LNCAP (cell line): ENCODE measurements around the gene UPF2.

Experiments
- TF ChIP-seq, protein P1 (sequence below): fragments of 450-650 bp; IDR thresholded peaks from 2 replicates; pipeline ENCODE4 v1.5.1; 2017; ENCODE audit warnings: mild to moderate bottlenecking

The UPF2 gene

GRCh38 chr10:11891776-11892486 lies 150.7 kb downstream of the UPF2 start:
- TF ChIP-seq, protein P1, sequence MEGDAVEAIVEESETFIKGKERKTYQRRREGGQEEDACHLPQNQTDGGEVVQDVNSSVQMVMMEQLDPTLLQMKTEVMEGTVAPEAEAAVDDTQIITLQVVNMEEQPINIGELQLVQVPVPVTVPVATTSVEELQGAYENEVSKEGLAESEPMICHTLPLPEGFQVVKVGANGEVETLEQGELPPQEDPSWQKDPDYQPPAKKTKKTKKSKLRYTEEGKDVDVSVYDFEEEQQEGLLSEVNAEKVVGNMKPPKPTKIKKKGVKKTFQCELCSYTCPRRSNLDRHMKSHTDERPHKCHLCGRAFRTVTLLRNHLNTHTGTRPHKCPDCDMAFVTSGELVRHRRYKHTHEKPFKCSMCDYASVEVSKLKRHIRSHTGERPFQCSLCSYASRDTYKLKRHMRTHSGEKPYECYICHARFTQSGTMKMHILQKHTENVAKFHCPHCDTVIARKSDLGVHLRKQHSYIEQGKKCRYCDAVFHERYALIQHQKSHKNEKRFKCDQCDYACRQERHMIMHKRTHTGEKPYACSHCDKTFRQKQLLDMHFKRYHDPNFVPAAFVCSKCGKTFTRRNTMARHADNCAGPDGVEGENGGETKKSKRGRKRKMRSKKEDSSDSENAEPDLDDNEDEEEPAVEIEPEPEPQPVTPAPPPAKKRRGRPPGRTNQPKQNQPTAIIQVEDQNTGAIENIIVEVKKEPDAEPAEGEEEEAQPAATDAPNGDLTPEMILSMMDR = no peak

DNA sequence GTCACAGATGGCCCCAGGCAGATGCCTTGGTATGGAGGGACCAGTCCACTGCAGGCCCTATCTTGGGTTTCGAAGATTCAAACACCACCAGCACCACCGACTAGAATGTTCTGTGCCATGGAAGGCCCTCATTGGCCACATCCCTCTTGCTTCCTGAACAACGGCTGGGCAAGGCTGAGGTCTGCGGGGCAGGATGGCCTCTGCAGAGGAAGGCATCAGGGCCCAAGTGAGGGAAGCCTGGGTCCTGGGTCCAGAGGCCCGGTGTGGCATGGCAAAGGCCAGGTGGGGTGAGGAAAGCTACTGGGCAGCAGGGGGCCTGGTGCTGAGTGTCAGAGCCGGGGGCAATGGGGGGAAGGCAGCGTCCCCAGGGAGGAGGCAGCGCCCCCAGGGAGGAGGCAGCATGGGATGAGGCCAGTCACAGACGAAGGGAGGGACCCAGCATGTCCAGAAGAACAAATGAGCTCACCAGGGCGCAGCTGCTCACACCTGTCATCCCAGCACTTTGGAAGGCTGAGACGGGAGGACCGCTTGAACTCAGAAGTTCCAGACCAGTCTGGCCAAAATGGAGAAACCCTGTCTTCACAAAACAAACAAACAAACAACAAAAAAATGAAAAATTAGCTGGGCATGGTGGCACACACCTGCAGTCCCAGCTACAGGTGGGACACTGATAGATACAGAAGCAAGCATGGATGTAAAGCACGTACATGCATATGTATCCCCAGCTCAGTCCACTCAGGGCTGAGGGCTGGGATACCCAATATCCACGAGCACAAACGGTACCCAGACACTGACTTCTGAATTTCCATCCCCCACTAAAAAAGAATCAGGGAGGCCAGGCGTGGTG lies 155.0 kb downstream of the UPF2 start:
- TF ChIP-seq, protein P1 = no peak

DNA sequence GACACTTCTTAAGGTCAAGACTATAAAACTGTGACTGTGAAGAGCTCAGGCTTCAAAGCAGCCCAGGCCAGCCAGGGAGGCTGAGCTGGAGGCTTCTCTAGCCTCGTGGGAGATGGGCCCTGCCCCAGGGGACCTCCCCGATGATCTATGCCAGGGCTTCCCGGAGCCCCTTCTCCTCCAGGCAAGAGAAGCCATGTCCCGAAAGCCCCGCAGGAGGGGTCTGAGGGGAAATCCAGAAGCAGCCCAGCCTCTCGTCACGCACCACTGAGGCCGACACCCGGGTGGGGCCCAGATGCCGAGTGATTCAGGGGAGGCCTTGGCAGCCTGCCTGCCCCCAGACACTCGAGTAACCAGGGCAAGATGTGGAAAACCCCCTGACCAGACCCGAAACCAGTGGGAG lies 155.8 kb downstream of the UPF2 start:
- TF ChIP-seq, protein P1 = no peak

DNA sequence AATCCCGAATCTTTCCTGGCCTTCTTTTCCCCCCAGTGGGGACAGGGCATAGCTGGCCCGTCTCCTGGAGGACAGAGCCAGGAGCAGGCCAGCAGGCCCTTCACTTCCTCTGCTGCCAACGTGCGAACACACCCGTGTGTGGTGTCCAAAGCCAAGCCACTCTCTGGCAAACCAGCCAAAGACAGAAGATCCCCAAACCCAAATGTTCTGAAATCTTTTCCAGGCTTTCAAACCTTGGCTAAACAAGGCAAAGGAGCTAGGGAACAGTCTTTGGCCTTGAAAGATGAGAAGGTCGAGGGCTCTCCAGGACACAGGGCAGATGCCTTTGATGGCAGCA lies 156.5 kb downstream of the UPF2 start:
- TF ChIP-seq, protein P1 = no peak

- TF ChIP-seq, protein P1 = no peak
Observed at GRCh38 chr10:11885437-11886137, 157.0 kb downstream of the UPF2 start.

- TF ChIP-seq, protein P1 = no peak
Observed at GRCh38 chr10:11884706-11885423, 157.7 kb downstream of the UPF2 start.
